SK-N-MC (cell line): ENCODE measurements around the gene POLD4.

Experiments used
- EZH2 ChIP-seq: fragments of 200-600 bp; sonication (generic); IDR thresholded peaks from one replicate; pipeline ENCODE4 v1.6.1; 2017; ENCODE audit warnings: antibody characterized with exemption
- POLR2AphosphoS5 ChIP-seq: IDR thresholded peaks from 2 replicates; pipeline ENCODE4 v1.6.1; 2012; ENCODE audit warnings: mild to moderate bottlenecking, low read depth, low read length, borderline replicate concordance

DNA sequence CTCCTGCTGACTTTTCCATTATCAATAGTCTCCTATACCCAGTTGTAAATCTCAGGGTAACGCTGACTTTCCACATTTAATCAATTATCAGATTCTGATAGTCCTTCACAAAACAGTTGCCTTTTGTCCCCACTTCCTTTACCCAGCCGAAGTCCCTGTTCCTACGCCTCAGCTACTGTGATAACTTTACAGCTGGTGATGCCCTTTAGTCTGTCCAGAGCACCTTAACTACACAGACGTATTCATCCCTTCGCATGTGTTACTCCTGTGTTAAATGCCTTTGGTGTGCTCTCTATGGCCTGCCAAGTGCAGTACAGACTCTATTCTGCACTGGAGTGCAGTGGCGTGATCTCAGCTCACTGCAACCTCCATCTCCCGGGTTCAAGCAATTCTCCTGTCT is 29.8 kb downstream of the POLD4 start:
- TF ChIP-seq POLR2AphosphoS5 (no peak), EZH2 (no peak)
